Measurements from ENCODE around the gene GUCY2F.

DNA sequence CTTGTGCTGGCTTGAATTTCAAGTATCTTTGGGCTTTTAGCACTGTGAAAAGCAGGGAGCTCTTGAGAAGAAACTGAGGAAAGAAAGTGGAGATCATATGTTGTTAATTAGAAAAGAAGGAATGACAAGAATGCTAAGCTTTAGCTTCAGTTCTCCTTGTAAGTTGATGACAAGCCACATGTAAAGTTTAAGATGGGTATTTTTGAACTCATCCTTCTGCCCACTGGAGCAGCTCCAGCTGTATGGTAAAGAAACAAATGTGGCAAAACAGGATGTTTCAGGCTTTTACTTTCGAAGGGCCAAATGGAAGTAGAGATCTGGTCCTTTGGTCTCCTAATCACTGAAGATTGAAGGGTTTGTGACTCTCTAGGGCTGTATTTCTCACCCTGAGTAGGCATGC lies 137.8 kb downstream of the GUCY2F start:
- TF ChIP-seq, protein P1, sequence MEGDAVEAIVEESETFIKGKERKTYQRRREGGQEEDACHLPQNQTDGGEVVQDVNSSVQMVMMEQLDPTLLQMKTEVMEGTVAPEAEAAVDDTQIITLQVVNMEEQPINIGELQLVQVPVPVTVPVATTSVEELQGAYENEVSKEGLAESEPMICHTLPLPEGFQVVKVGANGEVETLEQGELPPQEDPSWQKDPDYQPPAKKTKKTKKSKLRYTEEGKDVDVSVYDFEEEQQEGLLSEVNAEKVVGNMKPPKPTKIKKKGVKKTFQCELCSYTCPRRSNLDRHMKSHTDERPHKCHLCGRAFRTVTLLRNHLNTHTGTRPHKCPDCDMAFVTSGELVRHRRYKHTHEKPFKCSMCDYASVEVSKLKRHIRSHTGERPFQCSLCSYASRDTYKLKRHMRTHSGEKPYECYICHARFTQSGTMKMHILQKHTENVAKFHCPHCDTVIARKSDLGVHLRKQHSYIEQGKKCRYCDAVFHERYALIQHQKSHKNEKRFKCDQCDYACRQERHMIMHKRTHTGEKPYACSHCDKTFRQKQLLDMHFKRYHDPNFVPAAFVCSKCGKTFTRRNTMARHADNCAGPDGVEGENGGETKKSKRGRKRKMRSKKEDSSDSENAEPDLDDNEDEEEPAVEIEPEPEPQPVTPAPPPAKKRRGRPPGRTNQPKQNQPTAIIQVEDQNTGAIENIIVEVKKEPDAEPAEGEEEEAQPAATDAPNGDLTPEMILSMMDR (optimal IDR thresholded peaks at IDR 0.05 in 1 of 3, IDR thresholded peaks at IDR 0.05 in 1 of 3, conservative IDR thresholded peaks at IDR 0.05 in 1 of 3; ENCODE audit: extremely low read depth in 1 of 3, insufficient read depth in 2 of 3, low read length in 3 of 3) = no peak
- TF ChIP-seq EZH2 (IDR thresholded peaks at IDR 0.05; ENCODE audit: low read length) = no peak

Data from keratinocyte (primary cell).